ENCODE results near the gene RNF152.

Gene RNF152, protein sequence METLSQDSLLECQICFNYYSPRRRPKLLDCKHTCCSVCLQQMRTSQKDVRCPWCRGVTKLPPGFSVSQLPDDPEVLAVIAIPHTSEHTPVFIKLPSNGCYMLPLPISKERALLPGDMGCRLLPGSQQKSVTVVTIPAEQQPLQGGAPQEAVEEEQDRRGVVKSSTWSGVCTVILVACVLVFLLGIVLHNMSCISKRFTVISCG

DNA sequence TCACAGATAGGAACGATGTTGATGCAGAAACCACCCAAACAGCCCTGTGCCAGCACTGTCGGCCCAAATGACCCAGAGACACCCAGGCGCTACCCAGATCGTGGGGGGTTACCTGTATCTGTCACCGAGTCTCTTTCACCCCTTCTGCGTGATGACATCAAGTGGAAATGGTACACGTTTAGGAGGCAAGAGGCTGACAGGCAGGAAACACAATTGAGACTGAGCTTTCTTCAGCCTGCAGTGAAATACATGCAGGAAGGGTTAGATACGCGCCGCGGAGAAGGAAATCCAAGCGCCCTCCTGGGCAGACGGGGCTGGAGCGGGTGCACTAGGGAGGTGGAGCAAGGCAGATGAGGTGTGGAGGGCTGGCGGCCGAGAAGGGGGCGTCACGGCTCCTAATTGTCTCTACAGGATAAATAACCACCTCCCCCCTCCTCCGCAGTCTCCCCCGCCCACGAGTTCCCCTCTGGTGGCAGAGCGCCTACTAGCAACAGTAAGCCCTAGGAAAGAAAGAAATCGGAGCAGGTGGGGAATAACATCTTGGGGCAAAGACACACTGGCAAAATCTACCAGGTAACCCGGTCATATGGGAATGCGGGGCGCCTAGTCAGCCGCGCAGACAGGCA lies at the start of gene RNF152:
Gene RNF152, minus strand, starts transcription at position 325 of the 626 bp plus-strand sequence. CDS start 76,544 bp downstream, outside the sequence.
- DNase-seq, result no peak

DNA sequence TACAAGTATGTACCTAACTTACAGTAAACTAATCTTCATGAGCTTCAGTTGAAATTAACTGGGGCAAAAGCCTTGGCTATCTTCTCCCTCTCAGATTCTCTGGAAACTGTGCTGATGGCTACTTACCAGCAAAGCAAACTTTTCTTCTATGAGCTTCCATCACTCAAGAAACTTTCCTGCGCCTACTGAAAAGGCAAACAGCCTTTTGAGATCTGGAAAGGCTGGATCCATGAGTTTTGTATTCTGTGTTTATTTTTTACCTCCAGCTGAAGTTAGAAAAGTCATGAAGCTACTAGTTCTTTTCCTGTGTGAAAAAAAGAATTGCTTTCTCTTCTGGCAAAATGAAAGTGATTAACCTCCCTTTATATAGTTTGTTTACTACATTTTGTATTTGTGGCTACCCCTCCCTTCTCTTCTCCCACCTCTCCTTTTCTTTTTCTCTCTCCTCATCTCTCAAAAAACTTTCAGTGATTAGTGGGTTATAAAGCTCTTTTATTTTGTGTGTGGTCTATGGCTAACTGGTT lies 49.2 kb upstream of the RNF152 start:
- no peak for DNase-seq

DNA sequence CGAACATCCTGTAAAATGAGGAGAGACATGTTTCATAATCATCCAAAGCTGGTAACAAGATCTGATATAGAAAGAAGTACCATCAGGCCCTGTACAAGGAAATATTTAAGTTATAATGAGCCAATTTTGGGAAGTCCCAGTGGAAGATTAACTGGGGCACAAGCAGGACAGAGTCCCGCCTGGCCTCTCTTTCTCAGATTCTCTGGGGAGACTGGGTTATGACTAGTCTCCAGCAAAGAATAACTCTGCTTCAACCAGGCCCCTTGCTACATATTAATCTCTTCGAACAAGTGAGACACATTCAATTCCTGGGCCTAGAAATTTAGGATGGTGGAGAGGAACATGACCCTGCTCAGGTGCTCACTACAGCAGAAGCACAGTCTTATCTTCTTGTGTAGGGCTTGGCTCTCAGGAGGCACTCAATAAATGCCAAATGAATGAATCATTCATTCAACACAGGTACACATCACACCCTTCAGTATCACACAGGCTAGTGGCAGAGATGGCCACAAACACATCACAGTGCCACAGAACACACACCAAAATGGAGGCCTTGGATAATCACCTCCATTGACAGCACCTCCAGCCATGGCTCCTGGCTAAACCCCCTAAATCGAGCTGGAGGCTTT lies 46.4 kb upstream of the RNF152 start:
- no peak for DNase-seq

DNA sequence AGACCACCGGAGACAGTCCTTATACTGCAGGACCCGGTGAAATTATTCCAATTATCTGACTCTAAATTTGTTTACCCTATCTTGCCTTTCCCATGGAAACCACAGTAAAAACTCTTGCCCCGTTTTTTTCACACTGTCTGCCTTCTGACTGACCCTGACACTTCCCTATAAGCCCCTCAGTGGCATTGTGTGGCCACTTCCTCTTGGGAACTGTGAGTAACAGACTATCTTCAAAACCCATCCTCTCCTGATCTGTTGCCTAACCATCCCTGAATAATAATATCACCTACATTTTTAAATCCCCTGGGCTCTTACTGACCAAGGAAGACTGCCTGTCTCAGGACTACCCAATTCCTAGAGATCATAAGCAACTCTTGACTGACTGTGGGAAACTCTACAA lies 42.6 kb upstream of the RNF152 start:
- no peak for DNase-seq

DNA sequence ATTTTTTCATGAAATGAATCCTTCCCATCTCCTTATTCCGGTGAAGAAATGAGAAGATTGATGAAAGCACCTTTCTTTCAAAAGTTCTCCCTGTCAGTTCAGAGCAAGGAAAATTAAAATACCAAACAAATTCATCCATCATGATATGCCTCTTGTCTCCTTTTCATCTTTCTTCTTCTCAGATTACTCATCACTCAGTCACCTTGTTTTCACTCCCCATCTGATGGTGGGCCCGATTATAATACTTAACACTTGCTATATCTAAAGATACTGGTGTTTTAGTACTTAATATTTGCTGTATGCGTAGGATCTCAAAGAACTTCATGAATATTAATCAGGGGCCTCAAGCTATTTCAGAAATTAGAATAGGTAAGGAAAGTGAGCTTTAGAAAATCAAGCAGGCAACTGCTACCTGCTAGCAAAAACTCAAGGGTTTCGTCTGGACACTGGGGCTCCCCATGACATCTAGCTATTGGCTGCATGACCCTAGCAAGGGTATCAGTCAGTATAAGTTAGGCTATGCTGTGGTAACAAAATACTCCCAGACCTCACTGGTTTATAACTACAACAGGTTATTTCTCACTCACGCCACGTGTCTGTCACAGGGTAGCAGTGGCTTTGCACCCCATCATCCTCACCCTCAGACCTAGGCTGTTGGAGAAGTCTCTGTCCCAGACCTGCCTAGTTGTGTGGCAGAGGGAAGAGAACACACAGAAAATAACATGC lies 39.0 kb upstream of the RNF152 start:
- DNase-seq, result no peak

DNA sequence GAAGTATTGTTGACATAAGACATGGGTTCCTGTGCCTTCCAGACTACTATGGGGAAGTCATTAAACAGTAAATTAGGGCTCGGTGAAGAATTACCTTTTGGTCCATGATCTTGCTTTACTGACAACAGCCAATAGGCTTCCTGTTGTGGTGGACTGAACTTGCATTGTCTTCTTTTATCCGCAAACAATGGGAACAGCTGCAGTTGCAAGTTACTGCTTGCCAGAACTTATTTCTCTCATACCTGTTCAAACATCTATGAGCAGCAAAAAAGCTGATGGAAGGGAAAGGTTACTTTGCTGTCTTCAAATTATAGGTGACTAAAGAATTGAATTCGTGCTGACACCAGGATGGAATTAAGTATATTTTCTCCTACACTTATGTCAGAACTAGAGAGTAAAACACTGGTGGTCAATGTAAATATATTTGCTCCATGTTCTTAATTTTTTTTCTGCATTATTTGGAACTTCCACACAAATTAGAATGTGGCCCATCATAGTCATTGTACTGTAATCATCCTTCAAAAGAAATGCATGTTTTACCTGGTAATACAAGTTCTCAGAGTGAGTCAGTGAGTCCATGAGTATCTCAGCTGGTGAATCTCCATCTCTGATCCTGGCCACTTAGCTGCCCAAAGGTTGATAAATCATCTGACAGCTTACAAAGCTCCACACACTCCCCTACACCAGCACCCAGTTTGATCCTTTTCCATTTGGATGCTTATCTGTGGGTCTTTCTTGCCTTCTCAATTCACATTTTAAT lies 37.3 kb upstream of the RNF152 start:
- DNase-seq, result no peak

DNA sequence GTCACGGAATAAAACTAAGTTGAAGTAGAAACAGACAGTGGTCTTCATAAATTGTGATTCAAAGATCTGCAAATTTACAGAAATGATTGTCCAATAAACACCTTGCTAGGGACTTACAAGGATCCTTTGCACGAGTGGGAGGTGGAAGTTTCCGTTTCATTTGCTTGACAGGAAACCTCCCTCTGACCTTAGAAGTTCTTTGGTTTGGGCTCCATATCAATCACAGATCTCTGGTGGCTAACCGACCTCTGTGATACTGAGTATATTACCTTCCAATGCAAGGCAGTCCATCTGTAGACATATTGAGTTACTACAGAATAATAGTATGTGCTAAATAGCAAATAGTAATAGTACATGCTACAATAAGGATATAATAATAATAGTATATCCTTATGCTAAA lies 33.7 kb upstream of the RNF152 start:
- DNase-seq, result no peak

DNA sequence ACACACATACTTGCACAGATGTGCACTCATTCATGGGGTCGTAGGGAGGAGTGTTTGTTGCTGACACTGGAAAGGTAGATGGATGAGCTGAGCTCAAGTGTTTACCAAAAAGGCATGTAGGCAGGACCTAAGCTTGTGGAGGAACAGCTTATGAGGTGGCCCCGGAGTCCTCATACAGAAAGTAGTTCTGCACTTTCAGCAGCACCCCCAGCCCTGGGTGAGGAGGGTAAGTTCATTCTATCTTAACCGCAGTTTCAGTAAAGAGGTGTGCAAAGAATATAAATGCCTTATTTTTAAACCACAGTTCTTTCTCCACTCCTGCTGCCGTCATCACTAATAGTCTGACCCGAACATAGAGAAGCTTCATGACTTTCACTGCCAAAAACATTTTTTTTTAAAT lies 31.7 kb upstream of the RNF152 start:
- no peak for DNase-seq

DNA sequence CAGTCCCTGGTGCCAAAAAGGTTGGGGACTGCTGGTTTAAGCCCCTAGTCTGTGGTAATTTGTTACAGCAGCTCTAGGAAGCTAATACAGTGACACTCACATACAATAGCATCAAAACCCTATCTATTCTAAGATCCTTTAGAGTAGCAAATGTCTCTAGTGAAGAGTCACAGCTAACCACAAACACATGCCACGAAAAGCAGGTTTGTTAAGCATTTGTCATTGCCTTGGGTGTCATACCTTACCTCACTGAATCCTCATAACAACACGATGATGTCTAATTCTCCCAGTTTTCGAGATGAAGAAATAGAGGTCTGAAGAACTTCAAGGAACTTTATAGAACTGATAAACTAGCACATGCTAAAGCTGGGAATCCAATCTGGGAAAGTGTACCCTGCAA lies 29.6 kb upstream of the RNF152 start:
- no peak for DNase-seq

DNA sequence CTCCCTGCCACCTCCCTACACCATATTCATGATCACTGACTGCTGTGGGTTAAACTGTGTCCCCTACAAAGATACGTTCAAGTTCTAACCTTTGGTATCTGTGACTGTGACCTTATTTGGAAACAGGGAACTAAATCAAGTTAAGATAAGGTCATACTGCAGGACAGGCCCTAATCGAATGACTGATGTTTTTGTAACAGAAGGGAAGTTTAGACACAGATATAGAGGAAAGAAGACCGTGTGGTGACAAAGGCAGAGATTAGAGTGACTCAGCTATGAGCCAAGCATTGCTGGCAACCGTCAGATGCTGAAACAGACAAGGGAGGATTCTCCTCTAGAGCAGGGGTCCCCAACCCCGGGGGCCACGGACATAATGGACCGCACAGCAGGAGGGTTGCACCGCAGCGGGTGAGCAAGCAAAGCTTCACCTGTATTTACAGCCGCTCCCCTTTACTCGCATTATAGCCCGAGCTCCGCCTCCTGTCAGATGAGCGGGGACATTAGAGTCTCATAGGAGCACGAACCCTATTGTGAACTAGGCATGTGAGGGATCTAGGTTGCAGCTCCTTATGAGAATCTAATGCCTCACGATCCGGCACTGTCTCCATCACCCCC lies 28.9 kb upstream of the RNF152 start:
- no peak for DNase-seq

DNA sequence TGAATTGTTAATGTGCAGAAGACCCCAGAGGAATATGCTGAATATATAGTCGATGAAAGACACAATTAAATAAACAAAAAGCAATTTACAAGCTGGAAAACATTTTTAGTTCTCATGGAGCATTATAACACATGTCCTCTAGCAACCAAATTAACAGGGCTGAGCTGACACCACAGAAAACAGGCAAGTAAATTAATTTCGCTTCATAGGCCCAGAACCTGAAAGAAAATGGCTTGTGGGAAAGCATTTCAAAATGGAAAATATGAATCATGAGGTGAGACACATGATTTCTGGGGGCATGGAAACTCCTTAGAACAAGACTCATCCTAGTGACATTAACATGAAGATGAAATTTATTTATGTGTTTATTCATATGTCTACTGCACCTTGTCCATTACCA lies 25.0 kb upstream of the RNF152 start:
- no peak for DNase-seq

DNA sequence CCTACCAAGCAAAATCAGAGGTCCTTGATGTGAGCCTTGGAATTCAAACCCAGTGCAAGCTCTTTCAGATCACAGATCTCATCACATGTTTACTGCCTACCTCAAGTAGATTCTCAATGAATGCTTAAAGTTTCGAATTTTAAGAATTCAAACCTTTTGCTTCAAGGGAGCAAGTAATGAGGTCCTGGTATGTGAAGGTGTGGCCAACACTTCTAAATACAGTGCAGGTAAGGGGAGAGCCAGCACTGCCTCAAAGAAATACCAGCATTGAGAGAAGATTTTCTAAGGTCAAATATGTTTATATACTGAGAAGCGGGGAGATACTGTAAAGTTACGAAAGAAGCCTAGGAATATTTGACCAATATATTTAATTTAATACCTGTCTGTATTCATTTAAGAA lies 19.7 kb upstream of the RNF152 start:
- DNase-seq, result no peak

DNA sequence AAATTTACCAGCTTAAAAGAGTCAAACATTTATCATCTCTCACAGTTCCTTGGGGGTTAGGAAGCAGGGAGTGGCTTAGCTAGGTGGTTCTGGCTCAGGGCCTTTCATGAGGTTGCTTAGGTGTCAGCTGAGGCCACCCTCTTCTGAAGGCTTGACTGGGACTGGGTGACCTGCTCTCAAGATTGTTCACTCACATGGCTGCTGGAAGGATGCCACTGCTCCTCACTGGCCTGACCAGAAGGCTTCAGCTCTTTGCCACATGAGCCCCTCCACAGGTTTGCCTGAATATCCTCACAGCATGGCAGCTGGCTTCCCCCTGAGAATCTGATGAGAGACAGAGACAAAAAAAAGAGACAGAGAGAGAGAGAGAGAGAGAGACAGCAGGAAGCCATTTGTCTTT lies 17.3 kb upstream of the RNF152 start:
- no peak for DNase-seq

DNA sequence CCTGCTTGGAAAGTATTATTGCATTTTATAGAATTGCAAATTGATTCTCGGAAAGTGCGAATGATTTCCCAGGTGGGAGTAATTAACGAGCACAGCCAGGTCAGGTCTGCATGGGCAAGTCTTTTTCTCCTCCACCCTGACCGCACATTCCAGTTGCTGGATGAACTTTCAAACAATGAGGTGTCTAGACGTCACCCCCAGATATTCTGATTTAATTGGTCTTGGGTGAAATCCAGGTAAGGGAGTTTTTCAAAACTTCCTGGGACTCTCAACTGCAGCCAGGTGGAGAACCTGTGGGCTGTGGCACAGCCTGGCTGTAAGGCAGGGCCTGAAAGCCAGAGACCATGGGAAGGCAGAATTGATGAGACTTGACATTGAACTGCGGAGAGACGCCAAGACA lies 15.9 kb upstream of the RNF152 start:
- DNase-seq, result no peak

DNA sequence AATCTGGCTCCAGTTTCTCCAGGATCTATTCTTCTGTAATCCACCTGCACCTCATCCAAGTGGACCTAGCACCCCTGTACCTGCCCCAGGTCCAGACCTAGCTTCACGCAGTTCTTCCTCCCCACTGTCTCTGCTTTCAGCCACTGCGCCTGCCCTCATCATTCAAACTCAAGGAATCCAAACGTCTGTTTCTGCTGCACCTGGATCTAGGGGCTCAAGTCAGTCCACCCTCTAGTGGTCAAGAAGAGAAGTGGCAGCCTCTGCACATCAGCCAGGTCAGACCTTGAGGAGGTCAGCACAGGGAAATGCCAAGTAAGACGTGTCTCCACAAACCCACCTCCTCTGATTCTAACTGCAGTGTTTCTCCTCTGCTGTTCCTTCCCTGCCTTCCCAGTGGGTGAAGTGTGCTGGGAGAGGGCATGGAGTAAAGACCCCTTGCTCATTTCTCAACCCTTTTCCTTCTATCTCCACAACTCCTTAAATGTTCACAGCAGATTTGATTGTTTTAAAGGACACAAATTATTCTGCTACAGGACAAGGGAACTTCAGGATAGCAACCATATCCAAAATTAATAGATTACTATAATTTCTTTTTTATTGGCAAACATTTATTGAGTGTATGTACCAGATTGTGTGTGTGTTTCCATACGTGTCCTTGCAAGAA lies 8.6 kb upstream of the RNF152 start:
- peak; percentile 43 for DNase-seq

DNA sequence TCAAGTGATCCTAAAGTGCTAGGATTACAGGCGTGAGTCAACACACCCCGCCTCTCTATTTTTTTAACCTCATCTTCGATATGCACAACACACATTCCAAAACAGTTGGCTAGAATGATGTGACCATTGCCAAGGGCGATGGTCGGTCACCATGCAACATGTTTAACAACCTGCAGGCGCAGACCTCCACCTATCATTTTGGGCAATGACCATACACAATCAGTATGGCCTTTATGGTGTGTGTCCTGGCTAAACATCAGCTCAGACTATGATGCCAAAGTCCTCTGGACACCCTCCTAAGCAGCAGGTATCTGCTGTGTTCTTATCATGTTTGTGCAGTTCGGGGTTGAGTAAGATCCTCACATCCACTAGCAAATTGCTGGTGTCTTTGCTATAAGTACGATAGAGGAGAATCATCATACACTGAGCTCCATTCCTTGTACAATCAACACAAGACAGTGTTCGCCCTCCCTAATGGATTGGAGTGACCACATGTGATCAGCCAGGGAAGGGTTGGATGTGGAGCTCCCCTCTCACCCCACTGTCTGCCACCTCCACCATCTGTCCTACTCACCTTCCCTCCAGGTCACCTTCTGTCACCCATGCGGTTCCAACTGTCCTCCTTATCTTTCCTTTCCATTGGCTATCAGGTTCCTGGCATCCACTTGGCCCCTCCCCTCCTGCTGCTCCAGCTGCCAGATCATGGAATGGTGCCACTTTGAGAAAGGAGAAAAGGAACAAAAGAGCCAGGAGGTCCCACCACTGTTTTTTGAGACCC lies 7.9 kb upstream of the RNF152 start:
- peak; percentile 63 for DNase-seq

DNA sequence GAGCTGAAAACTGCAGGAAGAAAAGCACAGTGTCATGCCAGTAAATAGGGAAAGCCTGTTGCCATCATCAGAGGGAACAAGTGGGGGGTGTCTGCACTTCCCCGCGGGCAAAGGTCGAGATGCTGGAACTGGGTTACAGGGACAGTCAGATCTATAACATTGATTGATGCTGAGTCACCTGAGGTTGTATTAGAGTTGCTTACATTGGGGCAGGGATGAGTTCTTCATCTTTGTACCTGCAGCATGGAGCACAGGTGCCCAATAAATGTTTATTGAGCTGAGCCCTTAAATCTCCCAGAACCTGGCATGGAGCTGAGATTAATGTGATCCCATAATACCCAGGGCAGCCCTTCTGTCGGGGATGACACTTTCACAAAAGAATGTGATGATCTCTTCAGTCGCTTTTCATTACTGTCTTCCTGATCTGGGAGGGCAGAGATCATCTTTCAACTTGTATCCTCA lies 5.9 kb upstream of the RNF152 start:
- DNase-seq, result peak; percentile 43

DNA sequence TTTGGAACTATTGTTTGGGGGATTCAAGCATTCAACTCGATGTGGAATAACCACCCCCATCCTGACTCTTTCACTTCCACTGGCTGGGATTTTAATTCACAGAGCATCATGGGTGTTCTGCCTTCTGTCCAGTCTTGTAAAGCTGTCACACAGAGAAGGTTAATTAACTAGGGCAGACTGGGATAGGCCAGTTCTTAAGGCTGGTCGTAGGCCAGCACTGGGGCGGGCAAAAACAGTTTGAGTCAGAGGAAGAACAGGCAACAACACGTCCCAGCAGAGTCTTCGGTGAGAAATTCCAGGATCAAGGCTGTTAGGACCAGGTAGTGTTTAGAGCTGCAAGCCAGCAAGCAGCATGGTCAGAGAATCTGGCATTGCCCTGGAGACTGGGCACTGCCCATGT lies 4.0 kb upstream of the RNF152 start:
- no peak for DNase-seq

DNA sequence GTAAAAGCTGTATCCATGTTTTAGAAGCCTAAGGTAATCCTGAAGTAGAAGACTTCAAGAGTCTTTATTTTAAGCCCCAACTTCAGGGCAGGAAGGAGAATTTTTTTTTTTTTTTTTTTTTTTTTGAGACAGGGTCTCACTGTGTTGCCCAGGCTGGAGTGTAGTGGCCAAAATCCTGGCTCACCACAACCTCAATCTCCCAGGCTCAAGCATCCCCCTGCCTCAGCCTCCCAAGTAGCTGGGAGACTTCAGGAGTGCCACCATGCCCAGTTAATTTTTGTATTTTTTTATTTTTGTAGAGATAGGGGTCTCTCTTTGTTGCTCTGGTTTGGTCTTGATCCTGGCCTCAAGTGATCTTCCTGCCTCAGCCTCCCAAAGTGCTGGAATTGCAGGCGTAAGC lies 3.3 kb upstream of the RNF152 start:
- DNase-seq, result no peak

DNA sequence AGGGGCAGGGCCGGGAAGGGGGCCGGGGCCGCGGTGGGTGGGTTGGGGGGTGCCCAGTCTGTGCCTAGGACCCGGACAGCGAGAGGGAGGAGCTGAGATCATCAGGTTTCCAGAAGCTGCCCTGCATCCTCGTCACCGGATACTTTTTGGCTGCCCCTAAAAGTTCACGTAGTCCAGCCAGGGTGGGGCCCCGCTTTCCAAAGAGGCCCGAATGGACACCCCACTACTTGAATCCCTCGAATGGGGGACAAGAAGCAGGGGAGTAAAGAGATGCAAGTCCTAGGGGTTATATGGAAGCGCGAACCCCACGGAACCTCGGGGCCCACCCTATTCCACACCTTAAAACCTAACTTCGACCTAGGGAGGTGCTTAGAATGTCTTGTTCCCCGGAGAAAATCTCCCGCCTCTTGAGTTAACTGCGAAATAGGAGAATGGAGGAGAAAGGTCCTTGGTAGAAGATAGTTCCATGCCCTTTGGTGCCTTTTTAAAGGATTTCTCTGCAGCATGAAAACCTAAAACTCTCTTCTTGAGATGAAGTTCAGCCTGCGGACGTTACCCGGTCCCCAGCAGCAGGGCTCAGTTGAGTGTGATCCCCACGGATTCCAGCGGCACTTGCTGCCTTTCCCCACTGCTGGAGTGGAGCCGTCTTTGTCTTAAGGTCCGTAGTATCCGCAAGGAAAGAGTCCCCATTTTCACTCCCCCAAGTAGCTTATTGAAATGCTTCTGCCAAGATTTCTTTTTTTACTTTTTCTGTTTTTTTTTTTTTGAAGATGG lies 2.1 kb upstream of the RNF152 start:
- no peak for DNase-seq
